Measurements from ENCODE around the gene PGA3.
"Not testable (repeated sequence)": the region's sequence is repeated elsewhere in the genome, so short reads cannot be mapped to it uniquely, and the experiment has no call there.

PGA3 gene

GRCh38 chr11:61202950-61203746 lies at the start of gene PGA3:
PGA3 (plus strand) TSS chr11:61203515; CDS start chr11:61203565, 50 bp downstream.
- DNase-seq (ENCODE audit: insufficient read length, low spot score); FAIRE-seq: not testable (repeated sequence)

DNA sequence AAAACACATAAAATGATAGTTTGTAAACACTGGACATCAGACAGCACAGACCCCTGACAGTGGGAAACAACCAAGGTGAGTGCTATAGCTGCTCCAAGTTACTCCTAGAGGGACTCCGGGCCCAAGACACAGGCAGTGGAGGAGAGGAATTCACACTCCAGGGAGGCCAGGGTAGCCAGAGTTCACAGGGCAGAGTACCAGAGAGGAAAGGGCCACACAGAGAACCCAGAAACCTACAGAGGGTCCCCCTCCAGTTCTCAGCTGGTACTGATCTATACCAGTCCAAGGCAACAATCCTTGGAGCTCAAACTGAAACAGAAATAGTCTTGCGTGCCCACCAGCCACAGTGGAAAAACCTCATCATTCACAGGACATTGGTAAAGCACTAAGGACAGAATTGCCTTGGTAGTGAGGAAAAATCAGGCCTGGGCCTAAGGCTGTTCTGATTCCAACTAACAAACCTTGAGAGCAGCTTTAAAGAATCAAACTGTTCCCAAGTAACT lies 49.7 kb upstream of the PGA3 start:
- no peak for FAIRE-seq

GRCh38 chr11:61154528-61154927 lies 48.8 kb upstream of the PGA3 start:
- no peak for DNase-seq (ENCODE audit: insufficient read length, low spot score)
- no peak for FAIRE-seq

More for the DNA sequence above, 49.7 kb upstream of the PGA3 start:
- DNase-seq (ENCODE audit: insufficient read length, low spot score) = no peak

DNA sequence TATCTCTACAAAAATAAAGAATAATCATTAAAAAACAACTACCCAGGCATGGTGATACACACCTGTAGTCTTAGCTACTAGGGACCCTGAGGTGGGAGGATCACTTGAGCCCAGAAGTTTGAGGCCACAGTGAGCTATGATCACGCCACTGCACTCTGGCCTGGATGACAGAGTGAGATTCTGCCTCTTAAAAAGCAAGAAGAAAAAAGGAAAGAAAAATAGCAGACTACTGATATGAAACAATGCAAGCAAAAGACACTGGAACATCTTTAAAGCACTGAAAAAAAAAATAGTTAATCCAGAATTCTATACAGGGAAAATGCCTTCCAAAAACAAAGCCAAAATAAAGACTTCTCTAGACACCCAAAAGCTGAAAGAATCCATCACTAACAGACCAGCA lies 48.0 kb upstream of the PGA3 start:
- DNase-seq (ENCODE audit: insufficient read length, low spot score) (no peak), FAIRE-seq (no peak)

GRCh38 chr11:61155741-61156140 lies 47.6 kb upstream of the PGA3 start:
- FAIRE-seq = no peak

DNA sequence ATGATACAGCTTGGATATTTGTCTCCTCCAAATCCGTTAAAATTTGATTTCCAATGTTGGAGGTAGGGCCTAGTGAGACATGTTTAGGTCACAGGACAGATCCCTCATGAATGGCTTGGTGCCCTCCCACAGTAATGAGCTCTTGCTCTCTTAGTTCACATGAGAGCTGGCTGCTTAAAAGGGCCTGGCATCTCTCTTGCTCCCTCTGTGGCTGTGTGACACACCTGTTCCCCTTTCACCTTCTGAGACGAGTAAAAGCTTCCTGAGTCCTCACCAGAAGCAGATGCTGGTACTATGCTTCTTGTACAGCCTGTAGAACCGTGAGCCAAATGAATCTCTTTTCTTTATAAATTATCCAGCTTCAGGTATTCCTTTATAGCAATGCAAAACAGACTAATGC lies 45.6 kb upstream of the PGA3 start:
- DNase-seq (ENCODE audit: insufficient read length, low spot score) (no peak), FAIRE-seq (no peak)

More at GRCh38 chr11:61155741-61156140, 47.6 kb upstream of the PGA3 start:
- no peak for DNase-seq (ENCODE audit: insufficient read length, low spot score)

GRCh38 chr11:61158691-61159381 lies 44.5 kb upstream of the PGA3 start:
- FAIRE-seq (no peak), DNase-seq (ENCODE audit: insufficient read length, low spot score) (no peak)

DNA sequence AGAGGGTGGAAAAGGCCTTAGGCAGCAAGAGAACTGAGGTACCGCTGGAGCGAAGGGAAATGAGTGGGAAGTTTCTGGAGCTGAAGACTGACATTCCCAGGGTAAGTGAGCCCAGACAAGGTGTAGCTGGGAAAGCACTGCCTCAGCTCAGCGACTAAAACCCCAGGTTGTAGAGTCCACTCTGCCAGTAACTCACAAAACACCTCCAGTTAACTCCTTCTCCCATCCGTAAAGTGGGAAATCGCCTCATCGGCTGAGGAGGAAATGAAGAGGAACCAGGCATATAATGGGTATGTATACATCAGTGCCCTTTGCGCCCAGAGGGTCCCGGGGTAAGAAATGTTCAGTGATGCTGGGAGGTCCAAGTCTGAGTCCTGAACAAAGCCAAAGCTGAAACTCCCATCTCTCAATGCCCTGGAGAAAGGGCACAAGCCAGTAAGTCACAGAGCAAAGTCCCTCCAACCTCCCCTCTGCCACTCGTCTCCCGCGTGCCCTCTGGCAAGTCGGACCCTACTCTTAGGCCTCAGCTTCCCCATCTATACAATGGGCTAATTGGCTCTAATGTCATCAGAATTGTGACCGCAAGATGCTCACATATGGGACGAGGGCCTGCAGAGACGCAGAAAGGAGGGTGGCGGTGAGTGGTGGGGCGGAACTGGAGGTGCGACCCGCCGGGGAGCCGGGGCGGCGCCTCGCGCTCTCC lies 42.7 kb upstream of the PGA3 start:
- DNase-seq (ENCODE audit: insufficient read length, low spot score) (no peak), FAIRE-seq (peak; percentile 67)

- FAIRE-seq (peak; percentile 87), DNase-seq (ENCODE audit: insufficient read length, low spot score) (peak; percentile 93)
Observed at GRCh38 chr11:61161190-61162091, 41.9 kb upstream of the PGA3 start, which contains the start of gene VPS37C. VPS37C (minus strand) TSS chr11:61161426; CDS start chr11:61138829, 22,597 bp downstream.

DNA sequence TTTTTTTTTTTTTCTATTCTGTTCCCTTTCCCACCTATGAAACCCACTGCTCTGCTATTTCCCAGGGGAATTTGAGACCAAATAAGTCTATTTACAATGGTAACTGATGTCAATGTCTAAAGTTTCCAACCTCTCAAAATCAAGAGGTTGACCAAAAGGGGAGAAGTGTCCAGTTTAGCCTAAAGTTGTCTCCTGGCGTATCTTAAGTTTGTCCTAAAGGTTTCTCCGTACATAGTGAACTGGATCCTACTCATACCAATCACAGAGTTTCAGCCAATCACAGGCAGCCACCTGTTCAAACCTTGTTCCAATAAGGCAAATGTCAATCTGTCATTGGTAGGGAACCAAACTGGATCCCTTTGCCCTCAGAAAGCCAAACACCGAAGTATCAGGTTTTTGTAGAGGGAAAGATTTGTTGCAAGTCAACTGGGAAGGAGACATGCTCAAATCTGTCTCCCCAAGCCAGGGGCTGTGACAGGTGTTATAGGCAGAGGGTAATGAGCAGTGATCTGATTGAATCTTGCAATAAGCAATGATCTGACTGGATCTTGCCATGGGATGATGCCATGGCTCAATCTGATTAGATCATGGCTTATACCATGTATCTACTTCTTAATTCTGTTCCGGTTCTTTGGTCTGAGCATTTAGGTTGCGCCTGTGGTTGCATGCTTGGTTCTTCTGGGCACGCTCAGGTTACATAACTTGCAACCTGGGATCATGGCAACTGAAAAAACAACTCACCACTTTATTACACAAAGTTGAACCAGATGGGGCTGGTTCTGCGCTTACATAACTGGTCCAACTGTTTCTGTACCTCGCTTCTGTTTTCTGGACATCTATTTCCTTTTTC lies 41.0 kb upstream of the PGA3 start:
- FAIRE-seq = peak; percentile 79
- DNase-seq (ENCODE audit: insufficient read length, low spot score) = no peak

DNA sequence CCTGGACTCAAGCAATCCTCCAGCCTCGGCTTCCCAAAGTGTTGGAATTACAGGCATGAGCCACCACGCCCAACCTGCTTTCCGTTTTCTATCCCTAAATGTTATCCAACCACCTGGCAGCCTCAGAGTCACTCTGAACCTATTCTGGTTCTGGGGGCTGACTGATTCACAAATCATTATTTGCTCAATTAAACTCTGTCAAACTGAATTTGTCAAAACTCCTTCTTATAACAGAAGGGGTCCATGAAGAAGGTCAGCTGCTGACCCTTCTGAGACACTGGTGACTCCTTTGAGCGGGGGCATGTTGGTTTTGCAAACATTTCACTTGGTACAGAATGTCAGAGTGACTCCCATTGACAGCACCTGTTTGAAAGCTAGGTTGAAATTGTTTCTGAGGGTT lies 40.3 kb upstream of the PGA3 start:
- no peak for FAIRE-seq
- DNase-seq (ENCODE audit: insufficient read length, low spot score) = no peak

DNA sequence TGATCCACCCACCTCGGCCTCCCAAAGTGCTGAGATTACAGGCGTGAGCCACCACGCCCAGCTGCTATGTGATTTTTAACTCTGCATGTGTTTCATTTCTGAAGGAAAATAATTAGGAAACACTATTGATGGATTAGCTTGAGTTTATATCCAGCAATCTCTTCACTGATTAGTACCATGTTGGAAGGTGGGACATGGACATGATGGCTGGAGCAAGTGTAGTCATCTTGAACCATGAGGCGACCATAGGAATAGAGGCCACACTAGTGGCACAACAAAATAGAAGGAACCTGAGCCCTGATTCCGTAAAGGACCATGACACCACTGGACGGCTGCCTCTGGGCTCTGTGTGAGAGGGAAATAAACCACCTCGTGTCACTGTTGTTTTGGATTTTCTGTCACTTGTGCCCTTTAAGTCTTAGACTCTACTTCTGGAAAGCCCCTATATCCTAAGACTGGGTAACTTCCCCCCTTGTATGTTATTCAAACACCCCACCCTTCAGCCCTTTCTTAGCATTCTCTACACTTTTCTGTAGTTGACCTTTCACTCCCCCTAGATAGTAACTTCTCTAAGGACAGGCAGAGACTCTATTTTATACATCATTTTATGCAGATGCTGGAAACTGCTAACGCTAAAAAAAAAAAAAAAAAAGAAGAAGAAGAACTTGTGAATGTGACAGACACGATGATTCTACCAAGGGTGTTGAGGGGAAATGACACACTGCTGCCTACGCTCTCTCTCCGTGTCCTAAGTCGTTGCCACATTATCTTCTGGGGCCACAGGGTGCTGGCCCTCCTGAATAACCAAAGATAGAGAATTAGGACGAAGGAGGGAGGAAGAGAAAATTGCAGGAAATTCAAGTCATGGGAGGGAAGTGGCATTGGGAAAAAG lies 39.4 kb upstream of the PGA3 start:
- FAIRE-seq (no peak), DNase-seq (ENCODE audit: insufficient read length, low spot score) (no peak)

DNA sequence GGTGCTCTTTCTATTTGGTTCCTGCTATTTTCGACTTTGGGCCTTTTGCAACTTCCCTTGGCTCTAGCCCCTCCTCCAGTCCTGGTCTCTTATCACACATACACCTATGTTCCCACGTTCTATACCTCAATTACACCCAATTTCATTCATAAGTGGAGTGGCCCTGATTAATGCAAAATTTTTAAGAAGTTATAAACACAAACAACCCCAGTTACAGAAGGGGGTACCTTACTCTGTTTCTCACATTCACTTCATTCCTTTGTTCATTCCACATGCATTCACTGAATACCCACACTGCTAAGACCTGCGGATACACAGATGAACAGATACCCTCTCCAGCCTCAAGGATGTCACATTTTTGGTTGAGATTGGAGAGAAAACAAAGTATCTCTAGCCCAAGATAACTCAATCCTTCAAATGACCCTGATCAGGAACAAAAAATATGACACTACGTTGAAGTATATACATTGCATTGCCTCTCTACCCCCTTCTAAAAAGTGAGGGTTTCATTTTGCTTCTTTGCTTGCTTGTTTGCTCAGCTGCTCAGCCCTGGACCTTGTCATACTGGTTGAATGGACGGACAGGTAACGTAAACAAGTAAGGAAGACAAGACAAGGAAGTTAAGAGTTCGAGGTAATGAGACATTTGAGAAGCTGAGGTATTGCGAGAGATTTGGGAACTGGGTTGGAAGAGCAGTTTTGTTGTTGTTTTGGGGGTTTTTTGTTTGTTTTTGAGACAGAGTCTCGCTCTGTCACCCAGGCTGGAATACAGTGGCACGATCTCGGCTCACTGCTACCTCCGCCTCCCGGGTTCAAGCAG lies 38.5 kb upstream of the PGA3 start:
- no peak for FAIRE-seq
- DNase-seq (ENCODE audit: insufficient read length, low spot score) = no peak

GRCh38 chr11:61165785-61166184 lies 37.5 kb upstream of the PGA3 start:
- FAIRE-seq; DNase-seq (ENCODE audit: insufficient read length, low spot score): not testable (repeated sequence)

DNA sequence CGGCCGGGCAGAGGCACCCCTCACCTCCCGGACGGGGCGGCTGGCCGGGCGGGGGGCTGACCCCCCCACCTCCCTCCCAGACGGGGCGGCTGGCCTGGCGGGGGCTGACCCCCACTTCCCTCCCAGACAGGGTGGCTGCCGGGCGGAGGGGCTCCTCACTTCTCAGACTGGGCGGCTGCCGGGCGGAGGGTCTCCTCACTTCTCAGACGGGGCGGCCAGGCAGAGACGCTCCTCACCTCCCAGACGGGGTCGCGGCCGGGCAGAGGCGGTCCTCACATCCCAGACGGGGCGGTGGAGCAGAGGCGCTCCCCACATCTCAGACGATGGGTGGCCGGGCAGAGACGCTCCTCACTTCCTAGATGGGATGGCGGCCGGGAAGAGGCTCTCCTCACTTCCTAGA lies 37.0 kb upstream of the PGA3 start:
- FAIRE-seq; DNase-seq (ENCODE audit: insufficient read length, low spot score): not testable (repeated sequence)

GRCh38 chr11:61168042-61168688 lies 35.1 kb upstream of the PGA3 start:
- no peak for DNase-seq (ENCODE audit: insufficient read length, low spot score)
- no peak for FAIRE-seq

DNA sequence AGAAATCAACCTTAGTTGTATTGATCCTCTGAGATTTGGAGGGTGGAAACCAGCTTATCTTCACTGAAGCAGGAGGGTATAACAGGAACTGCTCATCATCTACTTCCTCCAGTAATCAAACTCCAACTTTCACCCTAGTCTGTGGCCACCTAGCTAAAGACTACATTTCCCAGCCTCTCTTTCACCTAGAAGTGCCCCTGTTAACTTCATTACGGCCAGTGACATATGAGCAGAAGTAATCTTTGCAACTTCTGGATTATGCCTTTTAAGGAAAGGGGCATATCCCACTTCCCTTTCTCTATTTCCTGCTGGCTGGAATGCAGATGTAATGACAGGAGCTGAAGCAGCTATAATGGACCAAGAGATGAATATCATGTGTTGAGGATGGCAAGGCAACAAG lies 34.5 kb upstream of the PGA3 start:
- no peak for DNase-seq (ENCODE audit: insufficient read length, low spot score)
- no peak for FAIRE-seq

Data from GM19239 (cell line).